ENCODE measurements around the gene RHOT2. TPM values are rescaled to one million over a fixed set of nuclear protein-coding genes. Genes with fewer than 3 reads are reported as not detected.

RHOT2 gene
- total and polyA plus RNA-seq, 9 of the 15 experiments (the other 6 are each of a cell fraction or from before 2014, with no cell fraction given), result 5.0 to 373 (median 112) TPM

DNA sequence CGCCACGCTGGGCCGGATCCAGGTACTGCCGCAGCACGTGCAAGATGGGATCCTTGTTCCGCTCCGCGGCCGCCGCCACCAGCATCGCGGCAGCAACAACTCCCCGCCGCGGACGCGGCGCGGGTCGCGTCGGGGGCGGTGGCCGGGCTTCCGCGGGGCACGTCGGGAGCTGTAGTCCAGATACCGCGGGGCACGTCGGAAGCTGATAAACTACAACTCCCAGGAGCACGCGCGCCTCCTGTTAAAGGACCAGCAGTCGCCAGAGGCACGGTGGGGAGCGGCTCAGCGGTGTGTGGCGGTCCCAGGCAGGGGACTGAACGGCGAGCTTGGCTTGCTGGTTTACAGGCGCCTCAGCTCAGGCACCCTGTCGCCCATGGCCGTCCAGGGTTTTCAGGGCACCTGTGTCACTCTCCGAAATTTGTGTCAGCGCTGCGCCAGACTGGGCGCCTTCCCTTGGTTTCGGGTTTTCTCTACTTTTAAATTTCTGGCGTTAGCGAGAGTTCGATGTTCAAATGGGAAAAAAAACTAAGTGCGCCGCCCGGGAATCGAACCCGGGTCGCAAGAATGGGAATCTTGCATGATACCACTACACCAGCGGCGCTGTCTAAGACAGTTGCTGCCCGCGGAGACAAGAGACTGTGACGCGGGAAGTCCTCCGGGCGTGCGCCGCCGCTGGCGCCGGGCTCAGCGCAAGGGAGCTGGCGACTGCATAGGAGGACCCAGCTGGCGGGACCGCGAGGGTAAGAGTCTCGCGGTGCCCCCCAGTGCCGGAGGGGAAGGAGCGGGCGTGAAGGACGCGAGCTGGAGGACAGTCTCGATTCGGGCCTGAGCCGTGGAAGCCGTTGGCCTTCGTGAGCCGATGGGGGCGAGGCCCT is 31.5 kb upstream of the RHOT2 start, which contains the start of gene METTL26 (continued):
- TF ChIP-seq VEZF1 (CRISPR knock-in tag; IDR thresholded peaks at IDR 0.05) (peak; percentile 70), NCOR1 (IDR thresholded peaks at IDR 0.05) (peak; percentile 36; the same call in 1 of the 2 replicates), ZNF263 (CRISPR knock-in tag; IDR thresholded peaks at IDR 0.05; ENCODE audit: borderline replicate concordance) (peak; percentile 49; the same call in 1 of the 2 replicates), TFAP4 (CRISPR knock-in tag; IDR thresholded peaks at IDR 0.05; ENCODE audit: borderline replicate concordance) (peak; percentile 87), E2F3 (CRISPR knock-in tag; IDR thresholded peaks at IDR 0.05) (peak; percentile 56), KDM5B (IDR thresholded peaks at IDR 0.05; ENCODE audit: insufficient replicate concordance, low read depth, low read length) (peak; percentile 82), ZNF668 (CRISPR knock-in tag; IDR thresholded peaks at IDR 0.05) (no peak), ILF3 (IDR thresholded peaks at IDR 0.05; ENCODE audit: borderline replicate concordance) (peak; percentile 75; the same call in 1 of the 2 replicates)
- TF ChIP-seq, protein P1, sequence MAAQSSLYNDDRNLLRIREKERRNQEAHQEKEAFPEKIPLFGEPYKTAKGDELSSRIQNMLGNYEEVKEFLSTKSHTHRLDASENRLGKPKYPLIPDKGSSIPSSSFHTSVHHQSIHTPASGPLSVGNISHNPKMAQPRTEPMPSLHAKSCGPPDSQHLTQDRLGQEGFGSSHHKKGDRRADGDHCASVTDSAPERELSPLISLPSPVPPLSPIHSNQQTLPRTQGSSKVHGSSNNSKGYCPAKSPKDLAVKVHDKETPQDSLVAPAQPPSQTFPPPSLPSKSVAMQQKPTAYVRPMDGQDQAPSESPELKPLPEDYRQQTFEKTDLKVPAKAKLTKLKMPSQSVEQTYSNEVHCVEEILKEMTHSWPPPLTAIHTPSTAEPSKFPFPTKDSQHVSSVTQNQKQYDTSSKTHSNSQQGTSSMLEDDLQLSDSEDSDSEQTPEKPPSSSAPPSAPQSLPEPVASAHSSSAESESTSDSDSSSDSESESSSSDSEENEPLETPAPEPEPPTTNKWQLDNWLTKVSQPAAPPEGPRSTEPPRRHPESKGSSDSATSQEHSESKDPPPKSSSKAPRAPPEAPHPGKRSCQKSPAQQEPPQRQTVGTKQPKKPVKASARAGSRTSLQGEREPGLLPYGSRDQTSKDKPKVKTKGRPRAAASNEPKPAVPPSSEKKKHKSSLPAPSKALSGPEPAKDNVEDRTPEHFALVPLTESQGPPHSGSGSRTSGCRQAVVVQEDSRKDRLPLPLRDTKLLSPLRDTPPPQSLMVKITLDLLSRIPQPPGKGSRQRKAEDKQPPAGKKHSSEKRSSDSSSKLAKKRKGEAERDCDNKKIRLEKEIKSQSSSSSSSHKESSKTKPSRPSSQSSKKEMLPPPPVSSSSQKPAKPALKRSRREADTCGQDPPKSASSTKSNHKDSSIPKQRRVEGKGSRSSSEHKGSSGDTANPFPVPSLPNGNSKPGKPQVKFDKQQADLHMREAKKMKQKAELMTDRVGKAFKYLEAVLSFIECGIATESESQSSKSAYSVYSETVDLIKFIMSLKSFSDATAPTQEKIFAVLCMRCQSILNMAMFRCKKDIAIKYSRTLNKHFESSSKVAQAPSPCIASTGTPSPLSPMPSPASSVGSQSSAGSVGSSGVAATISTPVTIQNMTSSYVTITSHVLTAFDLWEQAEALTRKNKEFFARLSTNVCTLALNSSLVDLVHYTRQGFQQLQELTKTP (IDR thresholded peaks at IDR 0.05; ENCODE audit: low read depth in 1 of 2, partially characterized antibody in 2 of 2), result peak; percentile 70 to 95
- TF ChIP-seq, protein P2, sequence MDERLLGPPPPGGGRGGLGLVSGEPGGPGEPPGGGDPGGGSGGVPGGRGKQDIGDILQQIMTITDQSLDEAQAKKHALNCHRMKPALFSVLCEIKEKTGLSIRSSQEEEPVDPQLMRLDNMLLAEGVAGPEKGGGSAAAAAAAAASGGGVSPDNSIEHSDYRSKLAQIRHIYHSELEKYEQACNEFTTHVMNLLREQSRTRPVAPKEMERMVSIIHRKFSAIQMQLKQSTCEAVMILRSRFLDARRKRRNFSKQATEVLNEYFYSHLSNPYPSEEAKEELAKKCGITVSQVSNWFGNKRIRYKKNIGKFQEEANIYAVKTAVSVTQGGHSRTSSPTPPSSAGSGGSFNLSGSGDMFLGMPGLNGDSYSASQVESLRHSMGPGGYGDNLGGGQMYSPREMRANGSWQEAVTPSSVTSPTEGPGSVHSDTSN (CRISPR knock-in tag; IDR thresholded peaks at IDR 0.05; ENCODE audit: low read depth), result no peak
- TF ChIP-seq, protein P2 (tag; conservative IDR thresholded peaks at IDR 0.05; ENCODE audit: low read depth), result no peak
- TF ChIP-seq, protein P3, sequence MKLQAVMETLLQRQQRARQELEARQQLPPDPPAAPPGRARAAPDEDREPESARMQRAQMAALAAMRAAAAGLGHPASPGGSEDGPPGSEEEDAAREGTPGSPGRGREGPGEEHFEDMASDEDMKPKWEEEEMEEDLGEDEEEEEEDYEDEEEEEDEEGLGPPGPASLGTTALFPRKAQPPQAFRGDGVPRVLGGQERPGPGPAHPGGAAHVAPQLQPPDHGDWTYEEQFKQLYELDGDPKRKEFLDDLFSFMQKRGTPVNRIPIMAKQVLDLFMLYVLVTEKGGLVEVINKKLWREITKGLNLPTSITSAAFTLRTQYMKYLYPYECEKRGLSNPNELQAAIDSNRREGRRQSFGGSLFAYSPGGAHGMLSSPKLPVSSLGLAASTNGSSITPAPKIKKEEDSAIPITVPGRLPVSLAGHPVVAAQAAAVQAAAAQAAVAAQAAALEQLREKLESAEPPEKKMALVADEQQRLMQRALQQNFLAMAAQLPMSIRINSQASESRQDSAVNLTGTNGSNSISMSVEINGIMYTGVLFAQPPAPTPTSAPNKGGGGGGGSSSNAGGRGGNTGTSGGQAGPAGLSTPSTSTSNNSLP (IDR thresholded peaks at IDR 0.05; ENCODE audit: borderline replicate concordance, low read depth, low read length), result no peak
- TF ChIP-seq, protein P4, sequence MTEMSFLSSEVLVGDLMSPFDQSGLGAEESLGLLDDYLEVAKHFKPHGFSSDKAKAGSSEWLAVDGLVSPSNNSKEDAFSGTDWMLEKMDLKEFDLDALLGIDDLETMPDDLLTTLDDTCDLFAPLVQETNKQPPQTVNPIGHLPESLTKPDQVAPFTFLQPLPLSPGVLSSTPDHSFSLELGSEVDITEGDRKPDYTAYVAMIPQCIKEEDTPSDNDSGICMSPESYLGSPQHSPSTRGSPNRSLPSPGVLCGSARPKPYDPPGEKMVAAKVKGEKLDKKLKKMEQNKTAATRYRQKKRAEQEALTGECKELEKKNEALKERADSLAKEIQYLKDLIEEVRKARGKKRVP (CRISPR knock-in tag; IDR thresholded peaks at IDR 0.05), result peak; percentile 47; the same call in 1 of the 2 replicates

Measured in K562 (cell line).